GM13977 (cell line): ENCODE results near the gene DHH.

Experiments used
- DNase-seq: peaks from one replicate; pipeline ENCODE4 v3.0.0; 2012; ENCODE audit warnings: low spot score
- CTCF ChIP-seq: IDR thresholded peaks from 2 replicates; pipeline ENCODE4 v1.5.1; 2012; ENCODE audit warnings: mild to moderate bottlenecking, control low read depth; ENCODE audit not compliant: insufficient read depth; ENCODE audit errors: extremely low read depth, missing control alignments
- in situ Hi-C: fragments of 300-500 bp; cut with MboI; formaldehyde crosslinking; loops from one replicate; pipeline ENCODE4 v1.12.0; 2022; ENCODE audit warnings: low sequenced_read_pairs, low pct_unique_long_range_greater_than_20kb, mixed read lengths, inconsistent platforms; ENCODE audit not compliant: unreplicated experiment

DHH gene

GRCh38 chr12:49097381-49097780, 2.8 kb upstream of the DHH start:
- no peak for TF ChIP-seq CTCF
- in situ Hi-C loops: no loop called here
- no peak for DNase-seq

GRCh38 chr12:49094975-49095365, 369 bp upstream of the DHH start:
- no peak for TF ChIP-seq CTCF
- in situ Hi-C loops: no loop called here

GRCh38 chr12:49093792-49094159, 825 bp downstream of the DHH start:
- in situ Hi-C loops: no loop called here
- TF ChIP-seq CTCF: no peak
- no peak for DNase-seq

More at GRCh38 chr12:49094975-49095365, 369 bp upstream of the DHH start:
- no peak for DNase-seq

GRCh38 chr12:49092816-49093406, 1.7 kb downstream of the DHH start:
- in situ Hi-C loops: no loop called here
- TF ChIP-seq CTCF: no peak
- no peak for DNase-seq

GRCh38 chr12:49092086-49092815, 2.4 kb downstream of the DHH start:
- DNase-seq: peak; percentile 87
- in situ Hi-C loops: no loop called here
- peak; percentile 69 for TF ChIP-seq CTCF

- no peak for DNase-seq
- no peak for TF ChIP-seq CTCF
- in situ Hi-C loops: no loop called here
Observed at GRCh38 chr12:49091836-49092085, 2.8 kb downstream of the DHH start.
